ENCODE results near the gene DCK.
"Not testable (repeated sequence)": the region's sequence is repeated elsewhere in the genome, so short reads cannot be mapped to it uniquely, and the experiment has no call there.

DCK gene

DNA sequence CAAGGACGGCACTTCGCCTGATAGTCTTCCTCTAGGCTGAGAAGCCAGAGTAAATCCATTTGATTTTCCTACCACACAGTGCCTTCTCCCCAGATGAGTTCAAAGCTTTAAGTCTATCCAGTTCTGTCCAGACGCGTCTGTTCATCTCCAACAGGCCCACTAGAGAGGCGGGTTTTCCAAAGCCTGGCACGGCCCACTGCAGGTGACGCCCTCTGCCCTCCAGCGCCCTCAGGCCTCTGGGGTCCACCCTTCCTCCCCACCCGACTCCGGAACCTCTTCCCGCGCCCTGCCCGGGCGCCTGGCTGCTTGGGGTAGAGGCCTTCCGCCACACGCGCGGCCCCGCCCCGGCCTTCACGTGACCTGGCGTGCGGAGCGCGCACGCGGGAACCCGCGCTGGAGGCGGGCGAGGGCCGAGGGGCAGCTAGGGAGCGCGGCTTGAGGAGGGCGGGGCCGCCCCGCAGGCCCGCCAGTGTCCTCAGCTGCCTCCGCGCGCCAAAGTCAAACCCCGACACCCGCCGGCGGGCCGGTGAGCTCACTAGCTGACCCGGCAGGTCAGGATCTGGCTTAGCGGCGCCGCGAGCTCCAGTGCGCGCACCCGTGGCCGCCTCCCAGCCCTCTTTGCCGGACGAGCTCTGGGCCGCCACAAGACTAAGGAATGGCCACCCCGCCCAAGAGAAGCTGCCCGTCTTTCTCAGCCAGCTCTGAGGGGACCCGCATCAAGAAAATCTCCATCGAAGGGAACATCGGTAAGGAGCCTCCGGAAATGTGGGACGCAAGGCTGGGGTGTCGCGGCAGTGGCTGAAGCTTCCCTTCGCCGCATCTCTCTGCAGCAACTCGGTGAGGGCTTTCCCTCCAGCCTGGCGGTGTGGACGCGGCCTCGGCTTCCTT is at the start of gene DCK:
TSS of gene DCK (plus strand) at position 469 of the 888 bp plus-strand sequence. CDS start at position 656, 187 bp downstream.
- peak; percentile 83 for DNase-seq

- no peak for DNase-seq
These were observed 48.4 kb upstream of the DCK start for GRCh38 chr4:70945046-70945445.

- DNase-seq: peak; percentile 21
These were observed 47.9 kb upstream of the DCK start for GRCh38 chr4:70945452-70946055.

DNA sequence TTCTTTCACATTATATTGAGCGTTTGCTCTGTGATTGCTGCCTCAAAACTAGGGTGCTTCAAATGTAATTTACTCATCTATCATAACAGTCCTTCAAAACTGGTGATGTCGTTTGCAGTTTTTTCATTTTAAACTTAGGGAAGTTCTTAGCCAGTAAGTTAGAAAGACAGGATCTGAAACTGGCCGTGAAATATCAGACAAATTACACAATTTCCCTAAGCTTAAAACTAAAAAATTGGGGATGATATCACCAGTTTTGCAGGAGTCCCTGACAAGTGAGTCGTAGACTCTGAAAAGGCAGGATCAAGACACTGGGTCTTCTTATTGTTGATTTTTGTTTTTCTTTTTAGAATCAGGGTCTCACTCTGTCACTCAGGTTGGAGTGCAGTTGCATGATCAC is 46.5 kb upstream of the DCK start:
- DNase-seq: no peak

DNA sequence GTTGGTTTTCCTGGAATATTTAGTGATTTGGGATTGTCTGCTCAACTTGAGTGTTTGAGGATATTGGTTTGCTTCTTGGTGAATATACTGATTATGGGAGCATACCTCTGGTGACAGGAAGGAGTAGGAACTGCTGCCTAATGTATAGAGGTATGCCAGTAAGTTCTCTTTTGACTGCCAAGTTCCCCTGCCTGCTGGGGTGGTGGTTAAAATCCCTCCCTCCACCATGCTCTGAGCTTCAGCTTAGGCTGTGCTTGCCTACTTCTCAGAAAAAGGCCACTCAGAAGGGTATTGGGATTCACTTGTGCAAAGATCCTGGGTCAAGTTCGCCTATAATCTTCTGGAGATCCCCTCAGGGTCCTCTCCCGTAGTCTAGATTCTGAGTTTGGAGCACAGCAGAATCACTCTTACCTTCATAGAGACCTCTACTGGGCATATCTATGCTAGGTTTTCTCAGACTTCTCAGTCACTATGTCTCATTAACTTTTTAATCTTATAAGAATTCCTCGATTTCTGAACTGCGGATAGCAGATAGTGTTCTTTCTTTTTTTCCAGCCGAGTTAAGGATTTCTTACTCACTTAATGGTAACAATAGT is 44.7 kb upstream of the DCK start:
- no peak for DNase-seq

DNA sequence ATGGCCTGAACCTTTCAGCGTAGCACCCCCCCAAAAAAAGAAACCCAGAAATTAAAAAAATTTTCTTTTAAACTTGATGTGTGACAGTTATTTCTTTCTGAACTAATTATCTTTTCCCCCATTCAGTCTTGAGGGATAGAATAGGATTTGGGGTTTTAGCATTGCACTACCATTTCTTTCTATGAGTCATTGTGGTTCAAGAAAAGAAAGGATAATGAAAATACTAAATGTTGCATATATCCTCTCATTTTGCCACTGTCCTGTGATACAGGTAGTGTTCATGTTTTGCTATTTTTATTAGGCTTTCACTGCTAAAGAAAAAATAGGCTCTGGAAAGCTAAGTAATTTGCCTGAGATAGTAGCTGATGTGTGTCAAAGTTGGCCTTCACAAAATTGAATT is 39.4 kb upstream of the DCK start:
- no peak for DNase-seq

DNA sequence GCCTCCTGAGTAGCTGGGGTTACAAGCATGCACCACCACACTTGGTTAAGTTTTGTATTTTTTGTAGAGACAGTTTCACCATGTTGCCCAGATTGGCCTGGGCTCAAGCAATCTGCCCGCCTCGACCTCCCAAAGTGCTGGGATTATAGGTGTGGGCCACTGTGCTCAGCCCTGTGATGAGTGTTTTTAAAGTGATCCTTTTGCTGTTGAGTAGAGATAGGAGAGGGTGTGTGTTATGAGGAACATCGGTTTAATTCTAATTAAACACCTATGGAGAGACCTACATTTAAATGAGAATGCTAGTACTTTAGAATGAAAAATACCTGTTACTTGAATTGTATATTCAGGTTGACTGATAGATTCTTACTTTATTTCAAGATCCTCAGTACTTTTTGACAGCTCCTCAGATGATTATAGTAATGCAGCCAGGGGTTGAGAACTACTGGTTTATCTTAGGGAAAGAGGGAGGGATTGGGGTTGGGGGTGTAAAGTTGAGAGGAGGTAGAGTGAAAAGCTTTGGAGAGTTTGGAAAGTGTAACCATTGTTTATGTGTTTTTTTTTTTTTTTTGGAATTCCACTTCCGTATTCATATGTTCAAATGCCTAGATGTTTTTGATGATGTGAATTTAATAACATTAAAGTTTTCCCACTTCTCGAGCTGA is 36.8 kb upstream of the DCK start:
- no peak for DNase-seq

GRCh38 chr4:70958681-70959080 is 34.8 kb upstream of the DCK start:
- DNase-seq: peak; percentile 12

GRCh38 chr4:70969076-70969475 is 24.4 kb upstream of the DCK start:
- DNase-seq: peak; percentile 89

- DNase-seq: no peak
These were observed 17.2 kb upstream of the DCK start for GRCh38 chr4:70976252-70976651.

DNA sequence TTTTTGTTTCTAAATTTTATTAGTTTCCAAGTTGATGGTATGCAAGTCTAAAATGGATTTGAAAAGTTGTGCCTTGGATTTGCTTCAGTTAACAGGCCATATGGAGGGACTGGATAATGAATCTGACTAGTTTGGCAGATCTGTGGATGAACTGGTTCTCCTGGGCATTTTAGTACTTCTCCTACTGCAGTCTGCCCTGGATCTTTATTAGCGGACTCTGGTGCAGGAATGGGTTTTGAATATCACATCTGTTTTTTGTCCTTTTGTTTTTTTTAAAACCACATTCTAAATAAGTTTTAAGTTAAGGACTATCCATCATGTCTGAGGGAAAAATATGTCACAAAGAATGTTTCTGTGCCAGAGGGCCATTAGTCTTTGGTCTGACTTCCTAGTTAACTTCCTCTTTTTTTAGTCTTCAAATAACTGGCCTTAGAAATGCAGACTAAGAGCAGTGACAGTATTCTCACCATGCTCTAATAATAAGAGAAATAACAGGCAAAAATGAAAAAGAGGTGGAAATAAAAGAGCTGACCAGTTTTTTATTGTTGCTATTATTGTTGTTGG is 13.9 kb upstream of the DCK start:
- DNase-seq: no peak

- DNase-seq: no peak
These were observed 13.3 kb upstream of the DCK start for GRCh38 chr4:70980196-70980595.

GRCh38 chr4:70984106-70984505 is 9.3 kb upstream of the DCK start:
- no peak for DNase-seq

GRCh38 chr4:70984589-70984988 is 8.9 kb upstream of the DCK start:
- DNase-seq: no peak

GRCh38 chr4:70991596-70991995 is 1.9 kb upstream of the DCK start:
- no peak for DNase-seq

GRCh38 chr4:70992391-70992881 is 1.0 kb upstream of the DCK start:
- DNase-seq: no peak

DNA sequence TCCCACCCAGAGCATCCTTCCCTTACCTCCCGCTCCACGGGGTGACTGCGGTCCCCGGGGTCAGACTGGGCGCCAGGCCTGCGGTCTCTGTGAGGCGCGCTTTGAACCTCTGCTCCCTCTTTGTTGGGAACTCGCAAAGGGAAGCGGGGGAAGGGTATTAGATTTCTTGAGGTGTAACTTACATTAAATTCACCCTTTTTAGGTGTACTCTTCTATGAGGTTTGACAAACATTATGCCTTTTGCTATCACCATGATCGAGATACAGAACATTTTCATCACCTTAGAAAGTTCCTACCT is 569 bp downstream of the DCK start:
- DNase-seq: no peak

- no peak for DNase-seq
These were observed 1.1 kb downstream of the DCK start for GRCh38 chr4:70994387-70995099.

DNA sequence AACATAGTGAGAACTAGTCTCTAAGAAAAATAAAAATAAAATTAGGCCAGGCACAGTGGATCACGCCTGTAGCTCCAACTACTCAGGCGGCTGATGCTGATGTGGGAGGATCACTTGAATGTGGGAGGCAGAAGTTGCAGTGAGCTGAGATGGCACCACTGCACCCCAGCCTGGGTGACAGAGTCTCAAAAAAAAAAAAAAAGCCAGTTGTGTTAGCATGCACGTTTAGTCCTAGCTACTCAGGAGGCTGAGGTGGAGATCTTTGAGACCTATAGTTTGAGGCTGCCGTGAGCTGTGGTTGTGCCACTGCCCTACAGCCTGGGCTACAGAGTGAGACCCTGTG is 2.5 kb downstream of the DCK start:
- no peak for DNase-seq

DNA sequence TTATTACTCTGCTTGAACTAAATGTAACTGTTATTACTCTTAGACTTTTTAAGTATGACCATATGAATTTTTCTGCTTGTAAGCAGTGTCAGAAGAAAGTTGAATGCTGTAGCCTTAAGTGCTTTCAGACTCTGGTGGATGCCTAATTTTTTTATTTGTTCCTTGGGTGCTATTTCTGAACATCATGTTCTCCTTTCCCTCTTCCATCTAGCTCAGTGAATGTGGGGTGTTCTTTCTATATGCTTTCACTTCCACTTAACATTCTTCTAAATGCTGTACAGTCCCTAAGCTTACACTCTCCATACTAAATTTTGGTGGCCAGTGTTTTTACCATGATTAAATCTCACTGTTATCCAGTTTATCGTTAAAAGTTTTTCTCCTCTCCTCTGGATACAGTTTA is 3.6 kb downstream of the DCK start:
- no peak for DNase-seq

GRCh38 chr4:70997546-70997945 is 4.1 kb downstream of the DCK start:
- DNase-seq: no peak

GRCh38 chr4:70999639-71000038 is 6.2 kb downstream of the DCK start:
- DNase-seq: not testable (repeated sequence)

DNA sequence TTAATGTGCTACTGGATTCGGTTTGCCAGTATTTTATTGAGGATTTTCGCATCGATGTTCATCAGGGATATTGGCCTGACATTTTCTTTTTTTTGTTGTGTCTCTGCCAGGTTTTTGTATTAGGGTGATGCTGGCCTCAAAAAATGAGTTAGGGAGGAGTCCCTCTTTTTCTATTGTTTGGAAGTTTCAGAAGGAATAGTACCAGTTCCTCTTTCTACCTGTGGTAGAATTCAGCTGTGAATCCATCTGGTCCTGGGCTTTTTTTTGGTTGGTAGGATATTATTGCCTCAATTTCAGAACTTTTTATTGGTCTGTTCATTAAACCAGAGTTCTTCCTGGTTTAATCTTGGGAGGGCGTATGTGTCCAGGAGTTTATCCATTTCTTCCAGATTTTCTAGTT is 7.9 kb downstream of the DCK start:
- DNase-seq: not testable (repeated sequence)

Data from kidney glomerular epithelial cell (primary cell).